Peyer's patch (tissue), 4 donors: ENCODE results near the gene KCNQ2. TPM values are rescaled to one million over a fixed set of nuclear protein-coding genes. Genes with fewer than 3 reads are reported as not detected.

ENCODE experiments used
- DNase-seq, 3 donors: peaks; one replicate each; pipeline ENCODE4 v3.0.0-alpha.2; 2017 to 2019
- H3K27ac ChIP-seq, 4 donors: fragments of 200-600 bp; sonication (generic); one replicate each; pipeline ENCODE4 v1.5.1; 2016 to 2019
- H3K27me3 ChIP-seq, 2 donors: fragments of 200-600 bp; sonication (generic); one replicate each; pipeline ENCODE4 v1.5.1; 2019
- H3K36me3 ChIP-seq, 3 donors: fragments of 200-600 bp; sonication (generic); one replicate each; pipeline ENCODE4 v1.5.1; 2016 to 2019
- H3K4me1 ChIP-seq, 4 donors: fragments of 200-600 bp; sonication (generic); one replicate each; pipeline ENCODE4 v1.5.1; 2016 to 2019
- H3K4me3 ChIP-seq, 4 donors: fragments of 200-600 bp; sonication (generic); 1 replicate in 3 of 4; 2 replicates in 1 of 4; pipeline ENCODE4 v1.5.1; 2016 to 2019; ENCODE audit warnings: mild to moderate bottlenecking in 1 of 4
- H3K9me3 ChIP-seq, 4 donors: fragments of 200-600 bp; sonication (generic); one replicate each; pipeline ENCODE4 v1.5.1; 2016 to 2019; ENCODE audit warnings: mild to moderate bottlenecking in 1 of 4
- POLR2A ChIP-seq, 2 donors: fragments of 450-650 bp; IDR thresholded peaks; one replicate each; pipeline ENCODE4 v1.5.1; 2017; ENCODE audit warnings: antibody characterized with exemption in 2 of 2, mild to moderate bottlenecking in 2 of 2, moderate library complexity in 2 of 2
- total RNA-seq, 4 donors: library from RNA; depleted of rRNA; stranded (reverse); fragments of >200 nt; gene quantifications; one replicate each; pipeline ENCODE4 v1.1.0, GENCODE V29; 2016
- TF ChIP-seq, protein P1 (sequence below), 6 experiments: fragments of 450-650 bp in 4 of 6; fragments of 200-600 bp in 2 of 6; sonication (generic) in 1 of 6; IDR thresholded peaks; one replicate each; pipeline ENCODE4 v1.5.1; 2017 to 2019; ENCODE audit warnings: antibody characterized with exemption in 6 of 6, mild to moderate bottlenecking in 3 of 6, moderate library complexity in 1 of 6

The KCNQ2 gene
- total RNA-seq, 4 donors from 2014 or later, result not detected

DNA sequence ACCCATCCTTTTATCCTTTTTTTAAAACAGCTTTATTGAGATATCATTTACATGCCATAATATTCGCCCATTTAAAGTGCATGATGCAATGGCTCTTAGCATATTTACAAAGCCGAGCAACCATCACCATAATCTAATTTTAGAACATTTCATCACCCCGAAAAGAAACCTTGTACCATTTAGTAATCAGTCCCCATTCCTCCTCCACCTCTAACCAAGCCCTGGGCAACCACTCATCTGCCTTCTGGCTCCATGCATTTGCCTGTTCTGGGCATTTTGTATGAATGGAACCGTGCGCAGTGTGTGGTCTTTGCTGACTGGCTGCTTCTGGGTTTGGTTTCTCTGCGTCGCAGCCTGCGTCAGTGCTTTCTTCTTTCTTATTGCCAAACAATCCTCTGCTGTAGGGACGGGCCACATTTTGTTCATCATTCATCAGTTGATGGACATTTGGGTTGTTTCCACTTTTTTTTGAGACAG, 36.7 kb upstream of the KCNQ2 start:
- TF ChIP-seq, protein P1, sequence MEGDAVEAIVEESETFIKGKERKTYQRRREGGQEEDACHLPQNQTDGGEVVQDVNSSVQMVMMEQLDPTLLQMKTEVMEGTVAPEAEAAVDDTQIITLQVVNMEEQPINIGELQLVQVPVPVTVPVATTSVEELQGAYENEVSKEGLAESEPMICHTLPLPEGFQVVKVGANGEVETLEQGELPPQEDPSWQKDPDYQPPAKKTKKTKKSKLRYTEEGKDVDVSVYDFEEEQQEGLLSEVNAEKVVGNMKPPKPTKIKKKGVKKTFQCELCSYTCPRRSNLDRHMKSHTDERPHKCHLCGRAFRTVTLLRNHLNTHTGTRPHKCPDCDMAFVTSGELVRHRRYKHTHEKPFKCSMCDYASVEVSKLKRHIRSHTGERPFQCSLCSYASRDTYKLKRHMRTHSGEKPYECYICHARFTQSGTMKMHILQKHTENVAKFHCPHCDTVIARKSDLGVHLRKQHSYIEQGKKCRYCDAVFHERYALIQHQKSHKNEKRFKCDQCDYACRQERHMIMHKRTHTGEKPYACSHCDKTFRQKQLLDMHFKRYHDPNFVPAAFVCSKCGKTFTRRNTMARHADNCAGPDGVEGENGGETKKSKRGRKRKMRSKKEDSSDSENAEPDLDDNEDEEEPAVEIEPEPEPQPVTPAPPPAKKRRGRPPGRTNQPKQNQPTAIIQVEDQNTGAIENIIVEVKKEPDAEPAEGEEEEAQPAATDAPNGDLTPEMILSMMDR (IDR thresholded peaks at IDR 0.05), result no peak
- TF ChIP-seq POLR2A (IDR thresholded peaks at IDR 0.05), result no peak
- H3K4me3 ChIP-seq, result no peak overlapping the region
- peaks cover 0 to 15% (median 2%) of the 10 kb centered on the region in 4 donors for H3K9me3 ChIP-seq
- DNase-seq, result no peak
- H3K27ac ChIP-seq, result no peak overlapping the region
- H3K27me3 ChIP-seq, result no peaks in the 10 kb centered on the region
- no peaks in the 10 kb centered on the region for H3K4me1 ChIP-seq
- H3K36me3 ChIP-seq, result no peaks in the 10 kb centered on the region

DNA sequence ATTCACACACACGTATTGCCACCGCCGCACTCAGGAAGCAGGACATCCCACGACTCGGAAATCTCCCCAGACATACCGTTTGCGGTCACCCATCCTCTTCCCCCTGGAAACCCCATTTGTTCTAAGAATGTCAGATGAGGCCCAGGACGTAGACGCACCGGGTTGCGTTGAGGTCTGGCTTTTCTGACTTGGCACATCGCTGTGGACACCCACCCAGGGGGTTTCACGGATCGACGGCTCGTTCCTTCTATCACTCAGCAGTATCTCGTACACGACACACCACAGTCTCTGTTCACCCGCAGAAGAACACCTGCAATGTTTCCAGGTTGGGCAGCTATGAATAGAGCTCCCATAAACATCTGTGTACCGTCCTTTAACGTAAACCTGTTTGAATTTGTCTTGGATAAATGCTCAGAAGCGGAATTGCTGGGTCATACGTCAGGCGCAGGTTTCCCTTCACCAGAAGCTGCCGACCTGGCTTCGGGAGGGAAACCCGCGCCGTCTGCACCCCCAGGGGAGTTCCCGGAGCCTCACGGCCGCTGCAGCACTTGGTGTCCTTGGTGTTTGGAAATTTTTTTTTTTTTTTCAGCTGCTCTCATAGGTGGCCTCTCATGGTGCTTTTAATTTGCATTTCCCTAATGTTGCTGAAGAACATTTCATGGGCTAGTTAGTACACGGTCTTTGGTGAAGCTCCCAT, 35.8 kb upstream of the KCNQ2 start:
- Histone ChIP-seq H3K9me3 (peaks cover 0 to 15% (median 2%) of the 10 kb centered on the region in 4 donors), H3K4me1 (no peaks in the 10 kb centered on the region), H3K4me3 (no peak overlapping the region), H3K27ac (no peak overlapping the region), H3K36me3 (no peaks in the 10 kb centered on the region), H3K27me3 (no peaks in the 10 kb centered on the region)
- DNase-seq, result no peak
- TF ChIP-seq POLR2A (IDR thresholded peaks at IDR 0.05), result no peak
- TF ChIP-seq, protein P1 (IDR thresholded peaks at IDR 0.05), result no peak

DNA sequence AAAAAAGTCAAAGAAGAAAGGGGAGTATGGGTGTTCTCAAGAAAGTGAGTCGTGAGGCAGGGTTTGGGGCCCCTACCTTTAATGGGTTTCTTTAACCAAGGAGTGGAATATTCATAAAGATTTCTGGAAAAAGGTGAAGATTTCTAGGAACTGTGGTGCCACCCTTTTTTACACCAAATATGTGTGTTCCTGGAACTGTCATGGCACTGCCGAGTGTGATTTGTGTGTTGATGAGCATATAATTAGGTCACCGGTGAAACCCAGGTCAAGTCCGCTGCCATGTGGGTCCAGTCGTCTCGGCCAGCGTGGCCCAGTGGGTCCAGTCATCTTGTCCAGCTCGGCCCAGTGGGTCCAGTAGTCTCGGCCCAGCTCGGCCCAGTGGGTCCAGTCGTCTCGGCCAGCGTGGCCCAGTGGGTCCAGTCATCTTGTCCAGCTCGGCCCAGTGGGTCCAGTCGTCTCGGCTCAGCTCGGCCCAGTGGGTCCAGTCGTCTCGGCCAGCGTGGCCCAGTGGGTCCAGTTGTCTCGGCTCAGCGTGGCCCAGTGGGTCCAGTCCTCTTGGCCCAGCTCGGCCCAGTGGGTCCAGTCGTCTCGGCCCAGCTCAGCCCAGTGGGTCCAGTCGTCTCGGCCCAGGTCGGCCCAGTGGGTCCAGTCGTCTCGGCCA, 34.8 kb upstream of the KCNQ2 start:
- TF ChIP-seq POLR2A (IDR thresholded peaks at IDR 0.05), result no peak
- TF ChIP-seq, protein P1 (IDR thresholded peaks at IDR 0.05), result no peak

DNA sequence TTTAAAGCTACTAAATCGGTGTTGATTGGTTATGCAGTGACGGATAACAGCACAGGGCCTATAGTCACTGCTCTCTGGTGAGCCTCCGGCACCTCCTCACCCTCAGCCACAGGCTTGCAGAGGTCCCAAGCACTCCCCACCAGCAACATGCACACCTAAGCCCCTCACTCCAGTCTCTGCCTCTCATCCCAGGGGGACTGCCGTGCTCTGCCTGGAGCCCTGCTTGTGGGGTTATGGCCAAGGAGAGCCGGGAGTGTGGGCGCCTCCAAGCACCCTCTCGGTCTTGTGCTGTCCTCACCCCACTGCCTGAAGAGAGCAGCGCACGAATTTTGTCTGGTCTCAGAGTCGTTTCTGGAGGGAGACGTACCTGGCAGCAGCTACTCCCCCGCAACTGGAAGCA, 33.3 kb upstream of the KCNQ2 start:
- no peaks in the 10 kb centered on the region for H3K27me3 ChIP-seq
- H3K27ac ChIP-seq, result no peak overlapping the region
- no peak for TF ChIP-seq POLR2A (IDR thresholded peaks at IDR 0.05)
- TF ChIP-seq, protein P1 (IDR thresholded peaks at IDR 0.05), result no peak
- H3K36me3 ChIP-seq, result no peaks in the 10 kb centered on the region
- H3K4me1 ChIP-seq, result no peaks in the 10 kb centered on the region
- no peak for DNase-seq
- H3K9me3 ChIP-seq, result peaks cover 0 to 15% (median 2%) of the 10 kb centered on the region in 4 donors
- no peak overlapping the region for H3K4me3 ChIP-seq

More for the DNA sequence above, 34.8 kb upstream of the KCNQ2 start:
- Histone ChIP-seq H3K27ac (no peak overlapping the region), H3K4me1 (no peaks in the 10 kb centered on the region), H3K36me3 (no peaks in the 10 kb centered on the region), H3K4me3 (no peak overlapping the region), H3K27me3 (no peaks in the 10 kb centered on the region), H3K9me3 (peaks cover 0 to 15% (median 2%) of the 10 kb centered on the region in 4 donors)
- DNase-seq, result no peak

DNA sequence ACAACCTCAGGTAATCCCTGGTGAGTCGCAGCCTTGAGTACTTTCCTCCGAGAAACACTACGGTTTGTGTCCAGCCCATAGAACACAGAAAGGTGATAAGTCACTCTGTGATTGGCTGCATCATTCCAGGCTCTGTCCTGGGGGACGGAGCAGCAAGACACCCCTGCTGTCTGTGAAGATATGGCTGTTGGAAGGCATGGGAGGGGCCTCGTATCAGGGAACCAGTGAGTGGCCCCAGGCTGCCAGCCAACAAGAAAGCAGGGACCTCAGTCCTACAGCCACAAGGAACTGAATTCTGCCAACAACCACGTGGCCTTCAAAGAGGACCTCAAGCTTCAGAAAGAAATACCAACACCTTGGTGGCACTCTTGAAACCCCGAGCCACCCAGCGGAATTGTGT, 32.8 kb upstream of the KCNQ2 start:
- Histone ChIP-seq H3K4me3 (no peak overlapping the region), H3K36me3 (no peaks in the 10 kb centered on the region), H3K4me1 (no peaks in the 10 kb centered on the region), H3K9me3 (peaks cover 0 to 15% (median 2%) of the 10 kb centered on the region in 4 donors), H3K27me3 (no peaks in the 10 kb centered on the region), H3K27ac (no peak overlapping the region)
- DNase-seq, result no peak
- no peak for TF ChIP-seq POLR2A (IDR thresholded peaks at IDR 0.05)
- TF ChIP-seq, protein P1 (IDR thresholded peaks at IDR 0.05), result no peak
